HFFc6 (cell line): ENCODE measurements around the gene RPAP3. TPM values are rescaled to one million over a fixed set of nuclear protein-coding genes. Genes with fewer than 3 reads are reported as not detected.

Source experiments
- DNase-seq: peaks from one replicate; pipeline ENCODE4 v3.0.0-alpha.2; 2018
- H3K27ac Mint-ChIP-seq: 2 replicates; pipeline ENCODE4 v1.8.0; 2020; ENCODE audit warnings: mild to moderate bottlenecking, mixed read lengths
- H3K27me3 Mint-ChIP-seq: 2 replicates; pipeline ENCODE4 v1.8.0; 2021; ENCODE audit warnings: mild to moderate bottlenecking, moderate library complexity, mixed read lengths; ENCODE audit not compliant: insufficient read depth
- H3K36me3 Mint-ChIP-seq: 2 replicates; pipeline ENCODE4 v1.8.0; 2021; ENCODE audit warnings: low read depth, mixed read lengths
- H3K4me1 Mint-ChIP-seq: 2 replicates; pipeline ENCODE4 v1.8.0; 2020; ENCODE audit warnings: low read depth, mixed read lengths
- H3K4me3 Mint-ChIP-seq: 2 replicates; pipeline ENCODE4 v1.8.0; 2020; ENCODE audit warnings: mild to moderate bottlenecking, moderate library complexity, mixed read lengths
- H3K9me3 Mint-ChIP-seq: 2 replicates; pipeline ENCODE4 v1.8.0; 2020; ENCODE audit warnings: mild to moderate bottlenecking, mixed read lengths
- CTCF ChIP-seq: fragments of 200-600 bp; sonication (generic); IDR thresholded peaks from 2 replicates; pipeline ENCODE4 v1.5.0; 2021; ENCODE audit warnings: antibody characterized with exemption, mild to moderate bottlenecking
- total RNA-seq, 6 experiments: library from RNA; stranded (reverse); fragmentation: NEBNext Ultra II Directional; extraction: Animal tissue kit (Norgen Biotek cat#: 25700); gene quantifications; 2 replicates in 1 of 6; 3 replicates in 5 of 6; pipeline ENCODE4 v1.2.3, GENCODE V29; 2021

The RPAP3 gene
- total RNA-seq, 6 experiments from 2014 or later: 26.3 to 43.4 (median 39.0) TPM

- H3K4me1 Mint-ChIP-seq: no peaks in the 10 kb centered on the region
- TF ChIP-seq CTCF: no peak
- no peak overlapping the region for H3K27ac Mint-ChIP-seq
- no peak for DNase-seq
- H3K4me3 Mint-ChIP-seq: no peak overlapping the region
- H3K27me3 Mint-ChIP-seq: no peaks in the 10 kb centered on the region
- peaks cover 45% of the 10 kb centered on the region for H3K36me3 Mint-ChIP-seq
- peaks cover 43% of the 10 kb centered on the region for H3K9me3 Mint-ChIP-seq
Observed at GRCh38 chr12:47611906-47612305, 93.9 kb downstream of the RPAP3 start.

Other genes with a start within 250 kb of the RPAP3 start
- under 1 TPM in 1 of 6 experiments, not detected in 5; 0.11 TPM for gene ENDOU, start 19.5 kb upstream of the RPAP3 start, total RNA-seq
- 1 to 10 TPM; 2.0 to 4.1 (median 3.1) TPM for gene RAPGEF3, start 52.9 kb upstream of the RPAP3 start, total RNA-seq
- gene SLC48A1, start 67.2 kb upstream of the RPAP3 start, total RNA-seq: 10 to 100 TPM; 18.8 to 24.5 (median 21.0) TPM
- 100 to 1,000 TPM; 104 to 120 (median 108) TPM for gene HDAC7, start 113.9 kb upstream of the RPAP3 start, total RNA-seq
- gene VDR, start 199.0 kb upstream of the RPAP3 start, total RNA-seq: 10 to 100 TPM in 3 of 6 experiments, 1 to 10 TPM in 3; 8.4 to 14.8 (median 10.1) TPM